K562 (cell line): ENCODE results near the gene POLR2L. TPM values are rescaled to one million over a fixed set of nuclear protein-coding genes. Genes with fewer than 3 reads are reported as not detected.

Experiments
- BMI1 ChIP-seq: fragments of 150-350 bp; IDR thresholded peaks from 2 replicates; pipeline ENCODE4 v1.6.1; 2014; ENCODE audit warnings: low read length
- E2F1 ChIP-seq: sonication (generic); formaldehyde crosslinking; IDR thresholded peaks from 2 replicates; pipeline ENCODE4 v1.8.1; 2023; ENCODE audit warnings: mild to moderate bottlenecking, missing genetic modification reagents, moderate library complexity
- HDGF ChIP-seq: fragments of 450-650 bp; IDR thresholded peaks from 2 replicates; pipeline ENCODE4 v1.6.1; 2016
- JUND ChIP-seq, 2 experiments: IDR thresholded peaks; 2 replicates in 1 of 2; 3 replicates in 1 of 2; pipeline ENCODE4 v1.6.1; 2011; ENCODE audit warnings: borderline replicate concordance in 2 of 2, low read depth in 2 of 2, low read length in 2 of 2, improper control_type of control experiment in 1 of 2, missing biosample characterization in 1 of 2, missing genetic modification characterization in 1 of 2, missing genetic modification reagents in 1 of 2
- NFYB ChIP-seq: IDR thresholded peaks from 2 replicates; pipeline ENCODE4 v1.6.1; 2011; ENCODE audit warnings: mild to moderate bottlenecking, moderate library complexity; ENCODE audit not compliant: insufficient read length; ENCODE audit errors: extremely low read depth
- RBM34 ChIP-seq: fragments of 200-400 bp; formaldehyde crosslinking; IDR thresholded peaks from 2 replicates; pipeline ENCODE4 v1.6.1; 2018; ENCODE audit warnings: low read length, borderline replicate concordance; ENCODE audit not compliant: insufficient read depth
- RFX1 ChIP-seq: fragments of 450-650 bp; IDR thresholded peaks from 2 replicates; pipeline ENCODE4 v1.6.1; 2016; ENCODE audit warnings: mild to moderate bottlenecking, moderate library complexity
- SMAD1 ChIP-seq: fragments of 150-350 bp; IDR thresholded peaks from 2 replicates; pipeline ENCODE4 v1.6.1; 2014; ENCODE audit warnings: low read length, low read depth; ENCODE audit not compliant: partially characterized antibody
- SREBF1 ChIP-seq: fragments of 150-350 bp; IDR thresholded peaks from 2 replicates; pipeline ENCODE4 v1.6.1; 2014; ENCODE audit warnings: antibody characterized with exemption, low read depth, low read length, borderline replicate concordance
- SRF ChIP-seq, 2 experiments: fragments of 250-450, 450-650 bp in 1 of 2; sonication (Bioruptor Pico) in 1 of 2; sonication (generic) in 1 of 2; formaldehyde crosslinking; IDR thresholded peaks; 2 replicates each; pipeline versions ENCODE4 v1.5.0 to v1.5.1; 2020 to 2022; ENCODE audit warnings: mild to moderate bottlenecking in 1 of 2, missing genetic modification reagents in 1 of 2
- TCF7 ChIP-seq: sonication (generic); IDR thresholded peaks from 2 replicates; pipeline ENCODE4 v1.6.1; 2016; ENCODE audit warnings: antibody characterized with exemption, borderline replicate concordance
- ZNF143 ChIP-seq: sonication (generic); formaldehyde crosslinking; IDR thresholded peaks from 2 replicates; pipeline ENCODE4 v1.9.0; 2022; ENCODE audit warnings: mild to moderate bottlenecking, missing genetic modification reagents
- ZNF584 ChIP-seq: fragments of 200-800 bp; sonication (Bioruptor generic); IDR thresholded peaks from 2 replicates; pipeline ENCODE4 v1.6.1; 2016; ENCODE audit warnings: low read depth, mild to moderate bottlenecking, missing genetic modification characterization, missing compliant biosample characterization
- ZNF76 ChIP-seq: fragments of 250-450 bp; sonication (Bioruptor Pico); IDR thresholded peaks from 2 replicates; pipeline ENCODE4 v1.4.0; 2020; ENCODE audit warnings: mild to moderate bottlenecking, moderate library complexity, borderline replicate concordance
- polyA plus RNA-seq, 8 experiments: library from polyadenylated mRNA; depleted of rRNA in 4 of 8; stranded (reverse) in 5 of 8; unstranded in 3 of 8; fragments of >200 nt; fragmentation: Nextera tagmentation in 2 of 8; fragmentation: Illumina TruSeq in 1 of 8; extraction: Ambion mirVana in 2 of 8; extraction: Trizol in 1 of 8; gene quantifications; 2 replicates each; pipeline versions ENCODE4 v1.2.1 to v1.2.3, GENCODE V29; 2011 to 2014; ENCODE audit warnings: inconsistent platforms in 1 of 8, missing spikeins in 1 of 8
- total RNA-seq, 7 experiments: library from RNA; depleted of rRNA in 6 of 7; stranded (reverse); fragments of >200 nt in 6 of 7; fragmentation: Illumina TruSeq in 2 of 7; extraction: Trizol in 2 of 7; gene quantifications; 2 replicates each; pipeline versions ENCODE4 v1.2.1 to v1.2.3, GENCODE V29; 2011 to 2021; ENCODE audit warnings: low replicate concordance in 1 of 7
- TF ChIP-seq, protein P1 (sequence below): sonication (generic); formaldehyde crosslinking; IDR thresholded peaks from 2 replicates; pipeline ENCODE4 v1.8.0; 2023; ENCODE audit warnings: mild to moderate bottlenecking, missing genetic modification reagents
- TF ChIP-seq, protein P2 (sequence below), 2 experiments: fragments of 450-650 bp; IDR thresholded peaks; 2 replicates each; pipeline ENCODE4 v1.6.1; 2016; ENCODE audit warnings: mild to moderate bottlenecking in 2 of 2, borderline replicate concordance in 1 of 2, low read depth in 1 of 2, moderate library complexity in 1 of 2

POLR2L gene
- total and polyA plus RNA-seq, 9 of the 15 experiments (the other 6 are each of a cell fraction or from before 2014, with no cell fraction given) = 38.3 to 688 (median 108) TPM

- TF ChIP-seq E2F1 (CRISPR knock-in tag) (no peak), JUND (IDR thresholded peaks at IDR 0.05; ENCODE audit: borderline replicate concordance, low read depth, low read length) (no peak), JUND (tag; IDR thresholded peaks at IDR 0.05; ENCODE audit: borderline replicate concordance, low read depth, low read length) (no peak), NFYB (no peak), SRF (CRISPR knock-in tag; IDR thresholded peaks at IDR 0.05) (no peak; a peak in 1 of 4 replicates), ZNF76 (CRISPR knock-in tag) (no peak), SREBF1 (no peak), ZNF584 (CRISPR knock-in tag) (no peak), SMAD1 (no peak), BMI1 (no peak), RFX1 (no peak), ZNF143 (CRISPR knock-in tag) (no peak), RBM34 (no peak), TCF7 (no peak), HDGF (no peak; the same call in 1 of the 2 replicates)
- TF ChIP-seq, protein P1, sequence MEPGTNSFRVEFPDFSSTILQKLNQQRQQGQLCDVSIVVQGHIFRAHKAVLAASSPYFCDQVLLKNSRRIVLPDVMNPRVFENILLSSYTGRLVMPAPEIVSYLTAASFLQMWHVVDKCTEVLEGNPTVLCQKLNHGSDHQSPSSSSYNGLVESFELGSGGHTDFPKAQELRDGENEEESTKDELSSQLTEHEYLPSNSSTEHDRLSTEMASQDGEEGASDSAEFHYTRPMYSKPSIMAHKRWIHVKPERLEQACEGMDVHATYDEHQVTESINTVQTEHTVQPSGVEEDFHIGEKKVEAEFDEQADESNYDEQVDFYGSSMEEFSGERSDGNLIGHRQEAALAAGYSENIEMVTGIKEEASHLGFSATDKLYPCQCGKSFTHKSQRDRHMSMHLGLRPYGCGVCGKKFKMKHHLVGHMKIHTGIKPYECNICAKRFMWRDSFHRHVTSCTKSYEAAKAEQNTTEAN = no peak
- TF ChIP-seq, protein P2, sequence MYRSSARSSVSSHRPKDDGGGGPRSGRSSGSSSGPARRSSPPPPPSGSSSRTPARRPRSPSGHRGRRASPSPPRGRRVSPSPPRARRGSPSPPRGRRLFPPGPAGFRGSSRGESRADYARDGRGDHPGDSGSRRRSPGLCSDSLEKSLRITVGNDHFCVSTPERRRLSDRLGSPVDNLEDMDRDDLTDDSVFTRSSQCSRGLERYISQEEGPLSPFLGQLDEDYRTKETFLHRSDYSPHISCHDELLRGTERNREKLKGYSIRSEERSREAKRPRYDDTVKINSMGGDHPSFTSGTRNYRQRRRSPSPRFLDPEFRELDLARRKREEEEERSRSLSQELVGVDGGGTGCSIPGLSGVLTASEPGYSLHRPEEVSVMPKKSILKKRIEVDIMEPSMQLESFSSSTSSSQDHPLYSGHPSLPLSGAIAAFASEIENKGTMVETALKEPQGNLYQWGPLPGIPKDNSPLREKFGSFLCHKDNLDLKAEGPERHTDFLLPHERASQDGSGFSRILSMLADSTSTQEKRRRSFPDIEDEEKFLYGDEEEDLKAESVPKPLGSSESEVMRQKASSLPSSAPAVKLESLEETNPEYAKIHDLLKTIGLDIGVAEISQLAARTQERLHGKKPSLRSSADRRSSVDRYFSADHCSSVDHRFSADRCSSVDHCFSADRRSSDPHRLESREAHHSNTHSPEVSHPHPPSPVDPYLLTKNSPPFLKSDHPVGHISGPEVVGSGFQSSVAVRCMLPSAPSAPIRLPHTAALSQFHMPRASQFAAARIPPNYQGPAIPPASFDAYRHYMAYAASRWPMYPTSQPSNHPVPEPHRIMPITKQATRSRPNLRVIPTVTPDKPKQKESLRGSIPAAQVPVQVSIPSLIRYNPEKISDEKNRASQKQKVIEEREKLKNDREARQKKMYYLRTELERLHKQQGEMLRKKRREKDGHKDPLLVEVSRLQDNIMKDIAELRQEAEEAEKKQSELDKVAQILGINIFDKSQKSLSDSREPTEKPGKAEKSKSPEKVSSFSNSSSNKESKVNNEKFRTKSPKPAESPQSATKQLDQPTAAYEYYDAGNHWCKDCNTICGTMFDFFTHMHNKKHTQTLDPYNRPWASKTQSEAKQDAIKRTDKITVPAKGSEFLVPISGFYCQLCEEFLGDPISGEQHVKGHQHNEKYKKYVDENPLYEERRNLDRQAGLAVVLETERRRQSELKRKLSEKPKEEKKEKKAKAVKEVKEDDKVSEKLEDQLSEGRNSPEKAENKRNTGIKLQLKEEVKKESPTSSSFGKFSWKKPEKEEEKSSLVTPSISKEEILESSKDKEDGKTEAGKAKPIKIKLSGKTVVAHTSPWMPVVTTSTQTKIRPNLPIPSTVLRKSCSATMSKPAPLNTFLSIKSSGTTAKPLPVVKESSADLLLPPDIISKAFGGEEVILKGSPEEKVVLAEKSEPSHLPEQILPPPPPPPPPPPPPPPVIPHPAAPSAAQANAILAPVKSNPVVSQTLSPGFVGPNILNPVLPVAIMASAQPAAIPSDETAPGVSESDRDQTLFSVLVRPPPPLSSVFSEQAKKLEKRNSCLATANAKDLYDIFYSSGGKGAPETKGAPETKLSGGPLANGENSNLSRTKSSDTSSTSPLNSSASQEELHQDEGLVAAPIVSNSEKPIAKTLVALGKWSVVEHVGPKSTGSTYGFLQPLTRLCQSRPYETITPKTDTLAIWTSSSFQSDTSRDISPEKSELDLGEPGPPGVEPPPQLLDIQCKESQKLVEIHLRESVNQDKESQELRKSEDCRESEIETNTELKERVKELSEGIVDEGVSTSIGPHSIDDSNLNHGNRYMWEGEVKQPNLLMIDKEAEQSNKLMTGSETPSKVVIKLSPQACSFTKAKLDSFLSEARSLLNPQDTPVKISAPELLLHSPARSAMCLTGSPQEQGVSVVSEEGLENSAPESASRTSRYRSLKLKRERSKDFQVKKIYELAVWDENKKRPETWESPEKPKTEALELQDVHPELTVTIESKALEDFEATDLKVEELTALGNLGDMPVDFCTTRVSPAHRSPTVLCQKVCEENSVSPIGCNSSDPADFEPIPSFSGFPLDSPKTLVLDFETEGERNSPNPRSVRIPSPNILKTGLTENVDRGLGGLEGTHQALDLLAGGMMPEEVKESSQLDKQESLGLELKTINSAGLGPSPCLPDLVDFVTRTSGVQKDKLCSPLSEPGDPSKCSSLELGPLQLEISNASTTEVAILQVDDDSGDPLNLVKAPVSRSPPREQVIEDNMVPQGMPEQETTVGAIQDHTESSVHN (IDR thresholded peaks at IDR 0.05; ENCODE audit: borderline replicate concordance in 1 of 2, low read depth in 1 of 2) = no peak
These were observed 15.0 kb downstream of the POLR2L start (continued) for GRCh38 chr11:827146-827896.
